ENCODE data around the gene TRIM44. TPM values are rescaled to one million over a fixed set of nuclear protein-coding genes. Genes with fewer than 3 reads are reported as not detected.

The TRIM44 gene
- total and polyA plus RNA-seq, 10 of the 15 experiments (the other 5 are each of a cell fraction or from before 2014, with no cell fraction given): 6.7 to 93.0 (median 27.6) TPM

DNA sequence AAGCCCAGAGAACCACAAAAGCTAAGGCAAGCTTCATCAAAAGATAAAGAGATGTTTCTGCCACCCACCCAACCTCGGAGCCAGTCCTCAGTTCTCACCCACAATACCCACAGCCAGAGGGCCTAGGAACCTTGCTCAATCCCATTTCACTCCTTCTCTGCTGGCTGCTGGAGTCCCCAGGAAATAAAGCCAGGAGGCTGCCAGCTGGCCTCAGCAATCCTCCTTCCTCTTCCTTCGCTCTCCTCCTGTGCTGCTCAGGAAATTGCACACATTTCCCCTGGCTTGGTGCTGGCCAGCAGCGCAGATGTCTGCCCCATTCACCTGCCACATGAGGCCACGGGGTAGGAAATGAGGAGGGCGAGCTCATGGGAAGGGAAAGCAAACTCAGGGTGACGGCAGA lies 189.5 kb downstream of the TRIM44 start (continued):
- TF ChIP-seq, protein P1, sequence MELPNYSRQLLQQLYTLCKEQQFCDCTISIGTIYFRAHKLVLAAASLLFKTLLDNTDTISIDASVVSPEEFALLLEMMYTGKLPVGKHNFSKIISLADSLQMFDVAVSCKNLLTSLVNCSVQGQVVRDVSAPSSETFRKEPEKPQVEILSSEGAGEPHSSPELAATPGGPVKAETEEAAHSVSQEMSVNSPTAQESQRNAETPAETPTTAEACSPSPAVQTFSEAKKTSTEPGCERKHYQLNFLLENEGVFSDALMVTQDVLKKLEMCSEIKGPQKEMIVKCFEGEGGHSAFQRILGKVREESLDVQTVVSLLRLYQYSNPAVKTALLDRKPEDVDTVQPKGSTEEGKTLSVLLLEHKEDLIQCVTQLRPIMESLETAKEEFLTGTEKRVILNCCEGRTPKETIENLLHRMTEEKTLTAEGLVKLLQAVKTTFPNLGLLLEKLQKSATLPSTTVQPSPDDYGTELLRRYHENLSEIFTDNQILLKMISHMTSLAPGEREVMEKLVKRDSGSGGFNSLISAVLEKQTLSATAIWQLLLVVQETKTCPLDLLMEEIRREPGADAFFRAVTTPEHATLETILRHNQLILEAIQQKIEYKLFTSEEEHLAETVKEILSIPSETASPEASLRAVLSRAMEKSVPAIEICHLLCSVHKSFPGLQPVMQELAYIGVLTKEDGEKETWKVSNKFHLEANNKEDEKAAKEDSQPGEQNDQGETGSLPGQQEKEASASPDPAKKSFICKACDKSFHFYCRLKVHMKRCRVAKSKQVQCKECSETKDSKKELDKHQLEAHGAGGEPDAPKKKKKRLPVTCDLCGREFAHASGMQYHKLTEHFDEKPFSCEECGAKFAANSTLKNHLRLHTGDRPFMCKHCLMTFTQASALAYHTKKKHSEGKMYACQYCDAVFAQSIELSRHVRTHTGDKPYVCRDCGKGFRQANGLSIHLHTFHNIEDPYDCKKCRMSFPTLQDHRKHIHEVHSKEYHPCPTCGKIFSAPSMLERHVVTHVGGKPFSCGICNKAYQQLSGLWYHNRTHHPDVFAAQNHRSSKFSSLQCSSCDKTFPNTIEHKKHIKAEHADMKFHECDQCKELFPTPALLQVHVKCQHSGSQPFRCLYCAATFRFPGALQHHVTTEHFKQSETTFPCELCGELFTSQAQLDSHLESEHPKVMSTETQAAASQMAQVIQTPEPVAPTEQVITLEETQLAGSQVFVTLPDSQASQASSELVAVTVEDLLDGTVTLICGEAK (IDR thresholded peaks at IDR 0.05; ENCODE audit: borderline replicate concordance): no peak
- TF ChIP-seq SIX5 (IDR thresholded peaks at IDR 0.05; ENCODE audit: low read depth, low read length, severe bottlenecking): no peak
- no peak for TF ChIP-seq STAT3 (IDR thresholded peaks at IDR 0.05; ENCODE audit: low read depth, low read length)
- TF ChIP-seq CHD4 (IDR thresholded peaks at IDR 0.05): no peak
- no peak for TF ChIP-seq BACH1 (IDR thresholded peaks at IDR 0.05; ENCODE audit: borderline replicate concordance)
- TF ChIP-seq, protein P2, sequence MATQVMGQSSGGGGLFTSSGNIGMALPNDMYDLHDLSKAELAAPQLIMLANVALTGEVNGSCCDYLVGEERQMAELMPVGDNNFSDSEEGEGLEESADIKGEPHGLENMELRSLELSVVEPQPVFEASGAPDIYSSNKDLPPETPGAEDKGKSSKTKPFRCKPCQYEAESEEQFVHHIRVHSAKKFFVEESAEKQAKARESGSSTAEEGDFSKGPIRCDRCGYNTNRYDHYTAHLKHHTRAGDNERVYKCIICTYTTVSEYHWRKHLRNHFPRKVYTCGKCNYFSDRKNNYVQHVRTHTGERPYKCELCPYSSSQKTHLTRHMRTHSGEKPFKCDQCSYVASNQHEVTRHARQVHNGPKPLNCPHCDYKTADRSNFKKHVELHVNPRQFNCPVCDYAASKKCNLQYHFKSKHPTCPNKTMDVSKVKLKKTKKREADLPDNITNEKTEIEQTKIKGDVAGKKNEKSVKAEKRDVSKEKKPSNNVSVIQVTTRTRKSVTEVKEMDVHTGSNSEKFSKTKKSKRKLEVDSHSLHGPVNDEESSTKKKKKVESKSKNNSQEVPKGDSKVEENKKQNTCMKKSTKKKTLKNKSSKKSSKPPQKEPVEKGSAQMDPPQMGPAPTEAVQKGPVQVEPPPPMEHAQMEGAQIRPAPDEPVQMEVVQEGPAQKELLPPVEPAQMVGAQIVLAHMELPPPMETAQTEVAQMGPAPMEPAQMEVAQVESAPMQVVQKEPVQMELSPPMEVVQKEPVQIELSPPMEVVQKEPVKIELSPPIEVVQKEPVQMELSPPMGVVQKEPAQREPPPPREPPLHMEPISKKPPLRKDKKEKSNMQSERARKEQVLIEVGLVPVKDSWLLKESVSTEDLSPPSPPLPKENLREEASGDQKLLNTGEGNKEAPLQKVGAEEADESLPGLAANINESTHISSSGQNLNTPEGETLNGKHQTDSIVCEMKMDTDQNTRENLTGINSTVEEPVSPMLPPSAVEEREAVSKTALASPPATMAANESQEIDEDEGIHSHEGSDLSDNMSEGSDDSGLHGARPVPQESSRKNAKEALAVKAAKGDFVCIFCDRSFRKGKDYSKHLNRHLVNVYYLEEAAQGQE (IDR thresholded peaks at IDR 0.05; ENCODE audit: low read depth, low read length): no peak
- no peak for TF ChIP-seq NRF1 (conservative IDR thresholded peaks at IDR 0.05; ENCODE audit: low read depth, low read length)
- no peak for TF ChIP-seq RAD51 (IDR thresholded peaks at IDR 0.05)
